ENCODE results near the gene CACNA1G. TPM values are rescaled to one million over a fixed set of nuclear protein-coding genes. Genes with fewer than 3 reads are reported as not detected.

The CACNA1G gene
- total and polyA plus RNA-seq, 2 experiments from 2014 or later = 0.06 to 0.97 TPM

DNA sequence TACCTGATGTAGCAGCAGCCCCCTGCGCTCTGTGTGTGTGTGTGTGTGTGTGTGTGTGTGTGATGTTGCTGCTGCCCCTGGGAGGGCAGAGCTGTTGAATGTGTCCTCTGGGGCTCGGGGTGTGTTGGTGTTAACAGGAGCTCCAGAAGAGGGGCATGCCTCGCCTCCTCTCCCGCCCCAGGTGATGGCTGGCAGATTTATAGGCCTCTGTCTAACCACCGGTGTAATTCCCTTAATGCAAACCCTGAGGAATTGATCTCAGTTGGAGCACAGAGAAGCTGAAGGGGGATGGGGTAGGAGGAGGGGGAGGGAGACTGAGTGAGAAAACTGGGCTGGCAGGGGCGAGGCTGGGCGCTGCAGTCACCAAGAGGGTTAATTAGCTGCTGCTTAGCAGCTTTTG, 10.0 kb downstream of the CACNA1G start:
- Histone ChIP-seq H3K27ac (no peak overlapping the region), H3K9ac (no peak overlapping the region), H3K79me2 (ENCODE audit: insufficient read depth) (no peaks in the 10 kb centered on the region), H3K9me2 (ENCODE audit: insufficient read depth) (no peaks in the 10 kb centered on the region), H3K4me2 (ENCODE audit: unreplicated experiment) (no peak overlapping the region), H3K4me1 (ENCODE audit: insufficient read depth) (0 out of 2 replicates have a peak, but pooled peaks cover 1% of the 10 kb centered on the region), H3K36me3 (ENCODE audit: low read depth) (no peaks in the 10 kb centered on the region), H3K9me3 (ENCODE audit: low read depth) (no peaks in the 10 kb centered on the region), H2AFZ (no peak overlapping the region), H3K4me3 (no peak overlapping the region), H4K20me1 (ENCODE audit: insufficient read depth) (no peaks in the 10 kb centered on the region), H3F3A (ENCODE audit: insufficient read depth) (no peaks in the 10 kb centered on the region; the same call in 1 of the 2 replicates), H3K27me3 (replicated peaks; ENCODE audit: insufficient read depth) (no peaks in the 10 kb centered on the region)
- no peak for DNase-seq
- in situ Hi-C loops (cut with MboI) = no loop called here
- WGBS, 2 experiments (ENCODE audit: low coverage in 1 of 2, low lambda C conversion rate in 2 of 2, missing lambda C conversion rate in 2 of 2) = 82 to 91% methylated on average over 7 of the region's 7 CpGs
- TF ChIP-seq EZH2phosphoT487 (IDR thresholded peaks at IDR 0.05; ENCODE audit: insufficient read depth, low read depth) (no peak), EZH2 (IDR thresholded peaks at IDR 0.05; ENCODE audit: insufficient read depth, poor library complexity, severe bottlenecking) (no peak)

- no peaks in the 10 kb centered on the region for H3F3A ChIP-seq (ENCODE audit: insufficient read depth)
Observed at GRCh38 chr17:50571681-50572080, 11.2 kb downstream of the CACNA1G start.

GRCh38 chr17:50572541-50572940, 12.0 kb downstream of the CACNA1G start:
- H3K9ac ChIP-seq = no peak overlapping the region
- no peaks in the 10 kb centered on the region for H3K27me3 ChIP-seq (replicated peaks; ENCODE audit: insufficient read depth)

More at GRCh38 chr17:50571681-50572080, 11.2 kb downstream of the CACNA1G start:
- Histone ChIP-seq H3K27ac (no peak overlapping the region), H3K4me3 (no peak overlapping the region), H3K4me2 (ENCODE audit: unreplicated experiment) (no peak overlapping the region), H3K9ac (no peak overlapping the region), H2AFZ (no peak overlapping the region), H3K79me2 (ENCODE audit: insufficient read depth) (no peaks in the 10 kb centered on the region), H3K27me3 (replicated peaks; ENCODE audit: insufficient read depth) (no peaks in the 10 kb centered on the region), H3K9me2 (ENCODE audit: insufficient read depth) (no peaks in the 10 kb centered on the region), H4K20me1 (ENCODE audit: insufficient read depth) (no peaks in the 10 kb centered on the region), H3K9me3 (ENCODE audit: low read depth) (no peaks in the 10 kb centered on the region), H3K36me3 (ENCODE audit: low read depth) (no peaks in the 10 kb centered on the region), H3K4me1 (ENCODE audit: insufficient read depth) (no peaks in the 10 kb centered on the region)
- DNase-seq = no peak
- in situ Hi-C loops (cut with MboI) = no loop called here
- WGBS, 2 experiments (ENCODE audit: low coverage in 1 of 2, low lambda C conversion rate in 2 of 2, missing lambda C conversion rate in 2 of 2) = 80 to 83% methylated on average over 18 to 19 of the region's 19 CpGs
- no peak for TF ChIP-seq EZH2phosphoT487 (IDR thresholded peaks at IDR 0.05; ENCODE audit: insufficient read depth, low read depth)
- no peak for TF ChIP-seq EZH2 (IDR thresholded peaks at IDR 0.05; ENCODE audit: insufficient read depth, poor library complexity, severe bottlenecking)

GRCh38 chr17:50573866-50574611, 13.5 kb downstream of the CACNA1G start:
- H3K36me3 ChIP-seq (ENCODE audit: low read depth) = no peaks in the 10 kb centered on the region
- in situ Hi-C loops (cut with MboI) = no loop called here
- H3K27ac ChIP-seq = no peak overlapping the region
- WGBS, 2 experiments (ENCODE audit: low coverage in 1 of 2, low lambda C conversion rate in 2 of 2, missing lambda C conversion rate in 2 of 2) = 82 to 85% methylated on average over 12 of the region's 12 CpGs
- no peak overlapping the region for H3K4me3 ChIP-seq
- H3K9me3 ChIP-seq (ENCODE audit: low read depth) = no peaks in the 10 kb centered on the region
- no peak for DNase-seq
- no peak overlapping the region for H3K9ac ChIP-seq
- no peaks in the 10 kb centered on the region for H3K27me3 ChIP-seq (replicated peaks; ENCODE audit: insufficient read depth)
- H3K4me2 ChIP-seq (ENCODE audit: unreplicated experiment) = no peak overlapping the region
- no peak overlapping the region for H2AFZ ChIP-seq
- H3K4me1 ChIP-seq (ENCODE audit: insufficient read depth) = no peaks in the 10 kb centered on the region
- TF ChIP-seq EZH2phosphoT487 (IDR thresholded peaks at IDR 0.05; ENCODE audit: insufficient read depth, low read depth) (no peak), EZH2 (IDR thresholded peaks at IDR 0.05; ENCODE audit: insufficient read depth, poor library complexity, severe bottlenecking) (no peak)
- no peaks in the 10 kb centered on the region for H3K9me2 ChIP-seq (ENCODE audit: insufficient read depth)
- H3K79me2 ChIP-seq (ENCODE audit: insufficient read depth) = no peaks in the 10 kb centered on the region
- no peaks in the 10 kb centered on the region for H3F3A ChIP-seq (ENCODE audit: insufficient read depth)
- no peaks in the 10 kb centered on the region for H4K20me1 ChIP-seq (ENCODE audit: insufficient read depth)

More at GRCh38 chr17:50572541-50572940, 12.0 kb downstream of the CACNA1G start:
- in situ Hi-C loops (cut with MboI) = no loop called here
- DNase-seq = no peak
- Histone ChIP-seq H3K9me2 (ENCODE audit: insufficient read depth) (no peaks in the 10 kb centered on the region), H3K9me3 (ENCODE audit: low read depth) (no peaks in the 10 kb centered on the region), H4K20me1 (ENCODE audit: insufficient read depth) (no peaks in the 10 kb centered on the region), H3K4me3 (no peak overlapping the region), H2AFZ (no peak overlapping the region), H3K36me3 (ENCODE audit: low read depth) (no peaks in the 10 kb centered on the region), H3K4me1 (ENCODE audit: insufficient read depth) (no peaks in the 10 kb centered on the region), H3F3A (ENCODE audit: insufficient read depth) (no peaks in the 10 kb centered on the region), H3K4me2 (ENCODE audit: unreplicated experiment) (no peak overlapping the region), H3K27ac (no peak overlapping the region), H3K79me2 (ENCODE audit: insufficient read depth) (no peaks in the 10 kb centered on the region)
- TF ChIP-seq EZH2 (IDR thresholded peaks at IDR 0.05; ENCODE audit: insufficient read depth, poor library complexity, severe bottlenecking) (no peak), EZH2phosphoT487 (IDR thresholded peaks at IDR 0.05; ENCODE audit: insufficient read depth, low read depth) (no peak)
- WGBS, 2 experiments (ENCODE audit: low coverage in 1 of 2, low lambda C conversion rate in 2 of 2, missing lambda C conversion rate in 2 of 2) = 95% methylated on average over 20 of the region's 20 CpGs
